ENCODE results near the gene VAV2.
A peak's percentile ranks its signal among the peaks of the same experiment; 100 is the strongest.

The VAV2 gene

GRCh38 chr9:133737071-133737773, 254.9 kb downstream of the VAV2 start:
- Mint-ChIP-seq H3K4me3 (no peak overlapping the region), H3K36me3 (ENCODE audit: low read depth) (no peaks in the 10 kb centered on the region), H3K27ac (no peak overlapping the region), H3K27me3 (no peaks in the 10 kb centered on the region), H3K9me3 (no peaks in the 10 kb centered on the region), H3K4me1 (ENCODE audit: low read depth) (peaks cover 9% of the 10 kb centered on the region)
- DNase-seq, result no peak

GRCh38 chr9:133735931-133736330, 256.2 kb downstream of the VAV2 start:
- Mint-ChIP-seq H3K4me3 (no peak overlapping the region), H3K27ac (no peak overlapping the region), H3K9me3 (no peaks in the 10 kb centered on the region), H3K36me3 (ENCODE audit: low read depth) (no peaks in the 10 kb centered on the region), H3K27me3 (no peaks in the 10 kb centered on the region), H3K4me1 (ENCODE audit: low read depth) (peaks cover 9% of the 10 kb centered on the region)
- no peak for DNase-seq

- H3K36me3 Mint-ChIP-seq (ENCODE audit: low read depth), result no peaks in the 10 kb centered on the region
- no peaks in the 10 kb centered on the region for H3K27me3 Mint-ChIP-seq
- H3K9me3 Mint-ChIP-seq, result no peaks in the 10 kb centered on the region
- H3K4me1 Mint-ChIP-seq (ENCODE audit: low read depth), result peaks cover 9% of the 10 kb centered on the region
- no peak overlapping the region for H3K27ac Mint-ChIP-seq
- DNase-seq, result no peak
- H3K4me3 Mint-ChIP-seq, result no peak overlapping the region
Observed at GRCh38 chr9:133735415-133735775, 256.7 kb downstream of the VAV2 start.

GRCh38 chr9:133734590-133735414, 257.3 kb downstream of the VAV2 start:
- Mint-ChIP-seq H3K9me3 (no peaks in the 10 kb centered on the region), H3K27ac (no peak overlapping the region), H3K27me3 (no peaks in the 10 kb centered on the region), H3K4me1 (ENCODE audit: low read depth) (peaks cover 9% of the 10 kb centered on the region), H3K36me3 (ENCODE audit: low read depth) (no peaks in the 10 kb centered on the region), H3K4me3 (no peak overlapping the region)
- no peak for DNase-seq

GRCh38 chr9:133733796-133734533, 258.2 kb downstream of the VAV2 start:
- DNase-seq, result no peak
- H3K4me1 Mint-ChIP-seq (ENCODE audit: low read depth), result peaks cover 7% of the 10 kb centered on the region
- no peaks in the 10 kb centered on the region for H3K27me3 Mint-ChIP-seq
- no peaks in the 10 kb centered on the region for H3K36me3 Mint-ChIP-seq (ENCODE audit: low read depth)
- H3K27ac Mint-ChIP-seq, result no peak overlapping the region
- H3K9me3 Mint-ChIP-seq, result no peaks in the 10 kb centered on the region
- no peak overlapping the region for H3K4me3 Mint-ChIP-seq

- Mint-ChIP-seq H3K9me3 (no peaks in the 10 kb centered on the region), H3K4me3 (no peak overlapping the region), H3K27me3 (no peaks in the 10 kb centered on the region), H3K36me3 (ENCODE audit: low read depth) (no peaks in the 10 kb centered on the region), H3K4me1 (ENCODE audit: low read depth) (peaks cover 5% of the 10 kb centered on the region), H3K27ac (no peak overlapping the region)
- DNase-seq, result no peak
Observed at GRCh38 chr9:133733421-133733795, 258.7 kb downstream of the VAV2 start.

- no peak for DNase-seq
- Mint-ChIP-seq H3K36me3 (ENCODE audit: low read depth) (no peaks in the 10 kb centered on the region), H3K9me3 (no peaks in the 10 kb centered on the region), H3K4me1 (ENCODE audit: low read depth) (peaks cover 2% of the 10 kb centered on the region), H3K27ac (no peak overlapping the region), H3K27me3 (no peaks in the 10 kb centered on the region), H3K4me3 (no peak overlapping the region)
Observed at GRCh38 chr9:133732639-133733408, 259.3 kb downstream of the VAV2 start.

GRCh38 chr9:133731876-133732638, 260.1 kb downstream of the VAV2 start:
- DNase-seq, result no peak
- Mint-ChIP-seq H3K27ac (no peak overlapping the region), H3K27me3 (no peaks in the 10 kb centered on the region), H3K9me3 (no peaks in the 10 kb centered on the region), H3K4me3 (no peak overlapping the region), H3K4me1 (ENCODE audit: low read depth) (no peaks in the 10 kb centered on the region), H3K36me3 (ENCODE audit: low read depth) (no peaks in the 10 kb centered on the region)

GRCh38 chr9:133730994-133731715, 261.0 kb downstream of the VAV2 start:
- Mint-ChIP-seq H3K36me3 (ENCODE audit: low read depth) (no peaks in the 10 kb centered on the region), H3K27ac (no peak overlapping the region), H3K4me1 (ENCODE audit: low read depth) (peaks cover 7% of the 10 kb centered on the region), H3K9me3 (no peaks in the 10 kb centered on the region), H3K4me3 (no peak overlapping the region), H3K27me3 (no peaks in the 10 kb centered on the region)
- peak; percentile 16 for DNase-seq

GRCh38 chr9:133729617-133730281, 262.4 kb downstream of the VAV2 start:
- Mint-ChIP-seq H3K27me3 (no peaks in the 10 kb centered on the region), H3K4me1 (ENCODE audit: low read depth) (peaks cover 7% of the 10 kb centered on the region), H3K27ac (no peak overlapping the region), H3K9me3 (no peaks in the 10 kb centered on the region), H3K36me3 (ENCODE audit: low read depth) (no peaks in the 10 kb centered on the region), H3K4me3 (no peak overlapping the region)
- peak; percentile 22 for DNase-seq

- Mint-ChIP-seq H3K27me3 (no peaks in the 10 kb centered on the region), H3K36me3 (ENCODE audit: low read depth) (no peaks in the 10 kb centered on the region), H3K27ac (no peak overlapping the region), H3K4me3 (no peak overlapping the region), H3K4me1 (ENCODE audit: low read depth) (peaks cover 7% of the 10 kb centered on the region), H3K9me3 (no peaks in the 10 kb centered on the region)
- DNase-seq, result no peak
Observed at GRCh38 chr9:133728856-133729616, 263.1 kb downstream of the VAV2 start.

- Mint-ChIP-seq H3K4me3 (no peak overlapping the region), H3K9me3 (no peaks in the 10 kb centered on the region), H3K27me3 (no peaks in the 10 kb centered on the region), H3K36me3 (ENCODE audit: low read depth) (no peaks in the 10 kb centered on the region), H3K27ac (no peak overlapping the region), H3K4me1 (ENCODE audit: low read depth) (peaks cover 7% of the 10 kb centered on the region)
- DNase-seq, result peak; percentile 16
Observed at GRCh38 chr9:133727876-133728441, 264.2 kb downstream of the VAV2 start.

Measured in activated T-cell treated with anti-CD3 and anti-CD28 coated beads, Interleukin-2, amount 50 U/mL, for 24 hours (primary cell).